ENCODE results near the gene RNU5D-1. TPM values are rescaled to one million over a fixed set of nuclear protein-coding genes. Genes with fewer than 3 reads are reported as not detected.

RNU5D-1 gene
- total and polyA plus RNA-seq, 2 of the 13 experiments (the other 11 are each of a cell fraction or from before 2014, with no cell fraction given): 165 TPM; not detected in 1

DNA sequence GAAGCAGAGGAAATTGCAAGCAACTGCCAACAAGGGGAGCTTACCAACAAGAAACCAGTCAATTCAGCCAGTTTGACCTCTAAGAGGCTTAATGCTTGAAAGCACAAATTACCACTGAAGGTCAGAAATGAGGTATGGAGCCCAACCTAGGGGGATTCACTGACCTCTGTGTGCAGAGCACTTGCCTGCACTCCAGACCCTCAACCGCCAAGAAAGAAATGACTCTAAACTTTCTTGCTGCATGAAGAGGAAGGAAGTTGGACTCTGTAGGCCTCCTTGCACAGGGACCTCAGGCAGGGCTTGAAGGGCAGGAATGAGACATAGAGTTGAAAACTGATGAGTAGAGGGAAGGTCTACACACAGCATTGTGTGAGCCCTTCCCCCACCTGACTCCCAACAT, 46.4 kb downstream of the RNU5D-1 start:
- H3K27me3 ChIP-seq (ENCODE audit: control insufficient read depth in 1 of 2, insufficient read depth in 2 of 2, low read length in 2 of 2): no peaks in the 10 kb centered on the region
- peak overlapping the region; percentile 2 for H3K27ac ChIP-seq (ENCODE audit: extremely low read length, insufficient read depth, low read length)
- TF ChIP-seq ZNF337 (CRISPR knock-in tag; IDR thresholded peaks at IDR 0.05; ENCODE audit: borderline replicate concordance, low read depth) (no peak), ZFP1 (CRISPR knock-in tag; IDR thresholded peaks at IDR 0.05) (no peak), ZNF224 (CRISPR knock-in tag; IDR thresholded peaks at IDR 0.05) (no peak), ZSCAN29 (CRISPR knock-in tag; conservative IDR thresholded peaks at IDR 0.05) (no peak), EP300 (IDR thresholded peaks at IDR 0.05; ENCODE audit: low read depth in 2 of 2, low read length in 2 of 2) (no peak), EP300 (CRISPR knock-in tag; IDR thresholded peaks at IDR 0.05; ENCODE audit: borderline replicate concordance) (no peak), RAD51 (IDR thresholded peaks at IDR 0.05; ENCODE audit: borderline replicate concordance) (no peak), RXRB (CRISPR knock-in tag; IDR thresholded peaks at IDR 0.05; ENCODE audit: borderline replicate concordance) (no peak), TEAD3 (CRISPR knock-in tag; optimal IDR thresholded peaks at IDR 0.05; ENCODE audit: borderline replicate concordance) (no peak), ZFYVE20 (CRISPR knock-in tag; IDR thresholded peaks at IDR 0.05; ENCODE audit: borderline replicate concordance, low read depth) (no peak), ZNF329 (CRISPR knock-in tag; IDR thresholded peaks at IDR 0.05; ENCODE audit: low read depth) (no peak), NRL (CRISPR knock-in tag; IDR thresholded peaks at IDR 0.05; ENCODE audit: borderline replicate concordance) (no peak), ZNF10 (CRISPR knock-in tag; IDR thresholded peaks at IDR 0.05; ENCODE audit: borderline replicate concordance, low read depth) (no peak)
- H3K9ac ChIP-seq (ENCODE audit: insufficient read depth, low read depth, low read length): no peak overlapping the region
- ATAC-seq (no peak), DNase-seq (ENCODE audit: low spot score) (no peak), FAIRE-seq (no peak)
- no peaks in the 10 kb centered on the region for H3K79me2 ChIP-seq (ENCODE audit: insufficient read depth, low read length)
- WGBS (ENCODE audit: low lambda C conversion rate): 94% methylated on average over 1 of the region's 1 CpG
- no TSS peak for BruUV-seq (replicated peaks)
- no peak overlapping the region for H3K4me3 ChIP-seq (replicated peaks in 1 of 3; ENCODE audit: insufficient read depth in 1 of 3, low read depth in 2 of 3, low read length in 3 of 3)
- H4K20me1 ChIP-seq (ENCODE audit: insufficient read depth, low read length): no peaks in the 10 kb centered on the region
- in situ Hi-C loops (cut with HindIII; ENCODE audit: extremely low pct_ligation_motif_present, low pct_unique_long_range_greater_than_20kb) (no loop called here), intact Hi-C loops (cut with micrococcal nuclease; ENCODE audit: unreplicated experiment) (no loop called here)
- H2AFZ ChIP-seq (ENCODE audit: low read length): no peak overlapping the region
- H3K36me3 ChIP-seq (replicated peaks in 1 of 2; ENCODE audit: control insufficient read depth in 1 of 2, insufficient read depth in 2 of 2, low read length in 2 of 2): no peaks in the 10 kb centered on the region
- no peak overlapping the region for H3K4me2 ChIP-seq (ENCODE audit: low read depth, low read length)
- H3K9me3 ChIP-seq (ENCODE audit: low read length): no peaks in the 10 kb centered on the region
- POLR2A ChIA-PET: interaction anchor here (1.1 to 2.0 kb wide), 4 partner anchors 10 to 46 kb away, joined by 3 to 8 read pairs (median 4); partner anchors contain the start of genes ARMH1, RNU5D-1 and TMEM53
- peaks cover 76% of the 10 kb centered on the region for H3K4me1 ChIP-seq (ENCODE audit: insufficient read depth, low read length)
- CTCF ChIA-PET (ENCODE audit: low intra/inter-chr PET ratio, low total read pairs): no interaction called here

All from HepG2 (cell line).